Stimulated activated CD8-positive, alpha-beta memory T cell treated with anti-CD3 and anti-CD28 coated beads, Interleukin-2, amount 100 ng/mL, for 1 hour (primary cell): Measurements from ENCODE around the gene COG5.
"Not testable (repeated sequence)": the region's sequence is repeated elsewhere in the genome, so short reads cannot be mapped to it uniquely, and the experiment has no call there.

Source experiments
- DNase-seq, 2 donors: peaks; one replicate each; pipeline ENCODE4 v3.0.0-alpha.2; 2020; ENCODE audit warnings: low read depth in 2 of 2

Gene COG5

DNA sequence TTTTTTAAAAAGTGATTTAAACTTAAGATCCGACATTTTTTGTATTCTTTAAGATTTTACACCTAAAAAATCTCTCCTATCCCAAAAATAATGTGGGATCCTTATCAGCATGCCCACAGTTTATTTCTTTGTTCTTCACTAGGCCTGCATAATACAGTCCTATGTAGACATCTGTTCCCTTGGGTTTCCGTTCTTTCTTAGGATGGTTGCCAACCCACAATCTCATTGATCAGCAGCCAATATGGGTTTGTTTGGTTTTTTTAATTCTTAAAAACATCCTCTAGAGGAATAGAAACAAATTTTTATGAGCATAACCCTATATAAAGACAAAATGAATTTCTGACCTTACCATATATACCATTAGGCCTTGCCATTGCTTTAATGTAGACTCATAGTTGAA is 403.3 kb downstream of the COG5 start:
- DNase-seq = no peak

DNA sequence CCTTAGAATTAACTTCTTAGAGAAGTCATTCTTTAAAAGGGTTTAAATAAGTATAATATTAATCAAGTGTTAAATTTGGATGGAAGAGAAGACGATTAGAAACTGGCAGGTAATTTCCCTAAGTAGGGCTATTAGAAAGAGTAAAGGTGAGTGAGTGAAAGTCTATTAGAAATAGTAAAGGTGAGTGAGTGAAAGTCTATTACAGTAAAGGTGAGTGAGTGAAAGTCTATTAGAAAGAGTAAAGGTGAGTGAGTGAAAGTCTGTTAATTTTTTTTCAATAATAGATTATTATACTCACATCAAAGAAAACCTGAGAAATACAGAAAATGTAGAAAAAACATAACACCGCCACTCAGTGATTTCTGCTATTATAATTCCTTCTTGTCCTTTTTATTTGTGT is 405.7 kb downstream of the COG5 start:
- DNase-seq = no peak

DNA sequence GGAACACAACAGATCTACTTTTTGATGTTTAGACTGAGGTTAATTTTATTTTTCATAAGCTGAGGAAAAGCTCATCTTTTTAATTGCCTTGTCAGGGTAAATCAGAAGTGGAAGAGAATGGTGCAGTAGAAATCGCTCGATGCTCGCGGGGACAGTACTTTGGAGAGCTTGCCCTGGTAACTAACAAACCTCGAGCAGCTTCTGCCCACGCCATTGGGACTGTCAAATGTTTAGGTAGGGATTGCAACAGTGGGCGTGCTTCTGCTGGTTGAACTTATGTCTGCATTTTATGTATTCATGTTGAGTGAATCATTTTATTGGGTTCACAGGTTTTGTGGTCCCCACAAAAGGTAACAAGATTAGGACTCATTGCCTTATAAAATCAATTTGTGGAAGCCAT is 406.6 kb downstream of the COG5 start:
- no peak for DNase-seq

- DNase-seq = not testable (repeated sequence)
These were observed 408.0 kb downstream of the COG5 start for GRCh38 chr7:107155726-107156125.

- DNase-seq = no peak
These were observed 408.9 kb downstream of the COG5 start for GRCh38 chr7:107154826-107155225.

DNA sequence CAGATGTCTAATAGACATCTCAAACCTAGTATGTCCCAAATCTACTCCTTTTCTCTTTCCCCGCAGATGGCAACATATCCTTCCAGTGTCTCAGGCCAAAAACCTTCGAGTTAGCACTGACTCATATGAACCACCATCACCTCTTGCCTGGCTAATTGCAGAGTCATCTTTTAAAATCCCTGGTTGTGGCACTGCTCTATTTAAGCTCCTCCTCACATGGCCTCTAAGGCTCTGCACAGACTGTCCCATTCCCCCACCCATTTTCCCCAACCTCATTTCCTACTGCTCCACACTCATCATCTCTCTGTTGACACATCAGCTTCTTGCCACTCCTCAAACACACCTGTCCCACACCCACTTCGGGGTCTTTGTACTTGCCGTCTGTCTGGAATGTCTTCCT is 411.7 kb downstream of the COG5 start:
- no peak for DNase-seq
